ENCODE measurements around the gene ZNF408. TPM values are rescaled to one million over a fixed set of nuclear protein-coding genes. Genes with fewer than 3 reads are reported as not detected.

ZNF408 gene
- polyA plus RNA-seq, 2 of the 4 experiments (the other 2 are of a cell fraction): 6.7 to 16.7 TPM

GRCh38 chr11:46722566-46723358, 21.9 kb downstream of the ZNF408 start:
- ATAC-seq: no peak
- WGBS (ENCODE audit: missing lambda C conversion rate): 95% methylated on average over 11 of the region's 11 CpGs
- FAIRE-seq: no peak
- Histone ChIP-seq H3K27ac (no peak overlapping the region; a peak in 1 of 6 replicates), H3K4me2 (no peak overlapping the region), H3K4me3 (no peak overlapping the region), H3K9me3 (no peaks in the 10 kb centered on the region), H3K4me1 (peaks cover 20% of the 10 kb centered on the region)
- POLR2A ChIA-PET: no interaction called here
- no peak for TF ChIP-seq CBX8 (IDR thresholded peaks at IDR 0.05)
- CTCF ChIA-PET: interaction anchor here (1.0 to 1.4 kb wide), 2 partner anchors 10 to 22 kb away, joined by 3 to 4 read pairs; partner anchors contain the start of gene ZNF408
- no peak for DNase-seq (ENCODE audit: low read depth in 1 of 2, low spot score in 1 of 2)

- no peaks in the 10 kb centered on the region for H3K9me3 ChIP-seq
- ATAC-seq (no peak), FAIRE-seq (no peak), DNase-seq (ENCODE audit: low read depth in 1 of 2, low spot score in 1 of 2) (no peak)
- peaks cover 15% of the 10 kb centered on the region for H3K4me1 ChIP-seq
- no peak overlapping the region for H3K4me2 ChIP-seq
- ChIA-PET CTCF (interaction anchor here (1.0 to 1.4 kb wide), 2 partner anchors 9 to 22 kb away, joined by 3 to 4 read pairs; partner anchors contain the start of gene ZNF408), POLR2A (no interaction called here)
- no peak overlapping the region for H3K4me3 ChIP-seq
- no peak overlapping the region for H3K27ac ChIP-seq
- WGBS (ENCODE audit: missing lambda C conversion rate): 100% methylated on average over 6 of the region's 8 CpGs
- TF ChIP-seq FOSL2 (IDR thresholded peaks at IDR 0.05) (no peak), FOSL2 (CRISPR knock-in tag; IDR thresholded peaks at IDR 0.05) (no peak), MYC (IDR thresholded peaks at IDR 0.05; ENCODE audit: borderline replicate concordance, low read length) (no peak), MAZ (IDR thresholded peaks at IDR 0.05; ENCODE audit: borderline replicate concordance, low read depth, low read length) (no peak), ELK1 (IDR thresholded peaks at IDR 0.05; ENCODE audit: low read depth, low read length) (no peak), EP300 (IDR thresholded peaks at IDR 0.05) (no peak), TP53 (CRISPR knock-in tag; IDR thresholded peaks at IDR 0.05) (no peak), JUNB (IDR thresholded peaks at IDR 0.05) (no peak)
Measured at GRCh38 chr11:46723359-46723680, 22.5 kb downstream of the ZNF408 start.

- ATAC-seq (no peak), FAIRE-seq (no peak)
- 81% methylated on average over 8 of the region's 8 CpGs for WGBS (ENCODE audit: missing lambda C conversion rate)
Measured at GRCh38 chr11:46724088-46724487, 23.3 kb downstream of the ZNF408 start.

GRCh38 chr11:46725338-46726205, 24.7 kb downstream of the ZNF408 start:
- Histone ChIP-seq H3K4me1 (no peaks in the 10 kb centered on the region), H3K4me3 (no peak overlapping the region), H3K9me3 (no peaks in the 10 kb centered on the region), H3K27ac (peak overlapping the region in 1 of 2 experiments; percentile 2; a peak in 1 of 6 replicates), H3K4me2 (no peak overlapping the region)
- no peak for DNase-seq (ENCODE audit: low read depth in 1 of 2, low spot score in 1 of 2)
- no peak for ATAC-seq
- TF ChIP-seq PHF8 (IDR thresholded peaks at IDR 0.05; ENCODE audit: borderline replicate concordance, low read depth): no peak
- TF ChIP-seq CBX8 (IDR thresholded peaks at IDR 0.05): no peak
- no peak for TF ChIP-seq CTCF (IDR thresholded peaks at IDR 0.05)
- TF ChIP-seq, protein P1, sequence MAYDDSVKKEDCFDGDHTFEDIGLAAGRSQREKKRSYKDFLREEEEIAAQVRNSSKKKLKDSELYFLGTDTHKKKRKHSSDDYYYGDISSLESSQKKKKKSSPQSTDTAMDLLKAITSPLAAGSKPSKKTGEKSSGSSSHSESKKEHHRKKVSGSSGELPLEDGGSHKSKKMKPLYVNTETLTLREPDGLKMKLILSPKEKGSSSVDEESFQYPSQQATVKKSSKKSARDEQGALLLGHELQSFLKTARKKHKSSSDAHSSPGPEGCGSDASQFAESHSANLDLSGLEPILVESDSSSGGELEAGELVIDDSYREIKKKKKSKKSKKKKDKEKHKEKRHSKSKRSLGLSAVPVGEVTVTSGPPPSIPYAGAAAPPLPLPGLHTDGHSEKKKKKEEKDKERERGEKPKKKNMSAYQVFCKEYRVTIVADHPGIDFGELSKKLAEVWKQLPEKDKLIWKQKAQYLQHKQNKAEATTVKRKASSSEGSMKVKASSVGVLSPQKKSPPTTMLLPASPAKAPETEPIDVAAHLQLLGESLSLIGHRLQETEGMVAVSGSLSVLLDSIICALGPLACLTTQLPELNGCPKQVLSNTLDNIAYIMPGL (CRISPR knock-in tag; IDR thresholded peaks at IDR 0.05; ENCODE audit: borderline replicate concordance): no peak
- TF ChIP-seq CBX2 (IDR thresholded peaks at IDR 0.05; ENCODE audit: borderline replicate concordance, low read depth): no peak
- TF ChIP-seq NPAS2 (CRISPR knock-in tag; IDR thresholded peaks at IDR 0.05; ENCODE audit: borderline replicate concordance): no peak
- TF ChIP-seq CHD2 (IDR thresholded peaks at IDR 0.05; ENCODE audit: low read length, partially characterized antibody): no peak
- CTCF ChIA-PET: no interaction called here
- POLR2A ChIA-PET: no interaction called here
- WGBS (ENCODE audit: missing lambda C conversion rate): 87% methylated on average over 16 of the region's 19 CpGs
- no peak for FAIRE-seq

More at GRCh38 chr11:46724088-46724487, 23.3 kb downstream of the ZNF408 start:
- no peak for DNase-seq (ENCODE audit: low read depth in 1 of 2, low spot score in 1 of 2)
- Histone ChIP-seq H3K4me3 (no peak overlapping the region), H3K4me2 (no peak overlapping the region), H3K27ac (peak overlapping the region in 1 of 2 experiments; percentile 32; a peak in 1 of 6 replicates), H3K4me1 (peaks cover 7% of the 10 kb centered on the region), H3K9me3 (no peaks in the 10 kb centered on the region)
- ChIA-PET CTCF (interaction anchor here (0.6 kb wide), 1 partner anchor 313 kb away, joined by 3 read pairs; no protein-coding TSS in a partner anchor), POLR2A (no interaction called here)
- TF ChIP-seq, protein P2, sequence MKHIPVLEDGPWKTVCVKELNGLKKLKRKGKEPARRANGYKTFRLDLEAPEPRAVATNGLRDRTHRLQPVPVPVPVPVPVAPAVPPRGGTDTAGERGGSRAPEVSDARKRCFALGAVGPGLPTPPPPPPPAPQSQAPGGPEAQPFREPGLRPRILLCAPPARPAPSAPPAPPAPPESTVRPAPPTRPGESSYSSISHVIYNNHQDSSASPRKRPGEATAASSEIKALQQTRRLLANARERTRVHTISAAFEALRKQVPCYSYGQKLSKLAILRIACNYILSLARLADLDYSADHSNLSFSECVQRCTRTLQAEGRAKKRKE (CRISPR knock-in tag; IDR thresholded peaks at IDR 0.05; ENCODE audit: low read depth): no peak
- TF ChIP-seq PHF8 (IDR thresholded peaks at IDR 0.05; ENCODE audit: borderline replicate concordance, low read depth) (no peak), JUNB (IDR thresholded peaks at IDR 0.05) (no peak), NR3C1 (IDR thresholded peaks at IDR 0.05) (no peak), CEBPB (IDR thresholded peaks at IDR 0.05) (no peak), TP53 (CRISPR knock-in tag; IDR thresholded peaks at IDR 0.05) (no peak), ZNF302 (CRISPR knock-in tag; IDR thresholded peaks at IDR 0.05) (no peak), FOSB (CRISPR knock-in tag; IDR thresholded peaks at IDR 0.05) (no peak)

All from A549 (cell line).